Stimulated activated naive CD4-positive, alpha-beta T cell (primary cell): Measurements from ENCODE around the gene RANBP1.

Experiments
- DNase-seq, 6 experiments: peaks; one replicate each; lab custom pipeline; 2025; lab: John Stamatoyannopoulos, UW

Gene RANBP1

GRCh38 chr22:20137671-20138416 lies 21.9 kb downstream of the RANBP1 start:
- DNase-seq: no peak

- no peak for DNase-seq
Measured at GRCh38 chr22:20138417-20138738, 22.5 kb downstream of the RANBP1 start.

GRCh38 chr22:20138868-20139267 lies 23.0 kb downstream of the RANBP1 start:
- DNase-seq: no peak

GRCh38 chr22:20139391-20140106 lies 23.6 kb downstream of the RANBP1 start:
- DNase-seq: no peak

GRCh38 chr22:20140107-20140445 lies 24.2 kb downstream of the RANBP1 start:
- no peak for DNase-seq

- DNase-seq: no peak
Measured at GRCh38 chr22:20140521-20140964, 24.6 kb downstream of the RANBP1 start.

GRCh38 chr22:20141186-20142077 lies 25.5 kb downstream of the RANBP1 start:
- no peak for DNase-seq

- DNase-seq: no peak
Measured at GRCh38 chr22:20142711-20143621, 27.1 kb downstream of the RANBP1 start.

GRCh38 chr22:20143883-20144665 lies 28.2 kb downstream of the RANBP1 start:
- DNase-seq: no peak

- no peak for DNase-seq
Measured at GRCh38 chr22:20145206-20145831, 29.4 kb downstream of the RANBP1 start.

GRCh38 chr22:20145832-20146223 lies 29.9 kb downstream of the RANBP1 start:
- no peak for DNase-seq

- DNase-seq: no peak
Measured at GRCh38 chr22:20146777-20147176, 30.9 kb downstream of the RANBP1 start.

GRCh38 chr22:20147237-20147988 lies 31.5 kb downstream of the RANBP1 start:
- peak in 1 of 6 experiments; percentile 2 for DNase-seq

- DNase-seq: no peak
Measured at GRCh38 chr22:20148414-20148813, 32.5 kb downstream of the RANBP1 start.

GRCh38 chr22:20149257-20150250 lies 33.6 kb downstream of the RANBP1 start:
- no peak for DNase-seq

- DNase-seq: no peak
Measured at GRCh38 chr22:20150381-20151275, 34.7 kb downstream of the RANBP1 start, which contains the start of gene CCDC188. Gene CCDC188 (minus strand): TSS chr22:20151055. CDS start chr22:20150986, 69 bp downstream.

- no peak for DNase-seq
Measured at GRCh38 chr22:20151276-20151588, 35.3 kb downstream of the RANBP1 start.
